GM12874 (cell line): Measurements from ENCODE around the gene TOX3.

ENCODE experiments used
- CTCF ChIP-seq: IDR thresholded peaks from 2 replicates; pipeline ENCODE4 v1.5.1; 2011; ENCODE audit warnings: low read depth, mild to moderate bottlenecking, control low read depth, low read length, moderate library complexity; ENCODE audit not compliant: insufficient read depth

Gene TOX3

GRCh38 chr16:52570495-52571091, 23.6 kb upstream of the TOX3 start:
- TF ChIP-seq CTCF: no peak

- no peak for TF ChIP-seq CTCF
These were observed 22.8 kb upstream of the TOX3 start for GRCh38 chr16:52569701-52570100.

- TF ChIP-seq CTCF: no peak
These were observed 22.2 kb upstream of the TOX3 start for GRCh38 chr16:52568983-52569690.

GRCh38 chr16:52568495-52568894, 21.6 kb upstream of the TOX3 start:
- TF ChIP-seq CTCF: no peak

- no peak for TF ChIP-seq CTCF
These were observed 20.2 kb upstream of the TOX3 start for GRCh38 chr16:52567193-52567592.

GRCh38 chr16:52563767-52564611, 17.0 kb upstream of the TOX3 start:
- TF ChIP-seq CTCF: no peak

- TF ChIP-seq CTCF: no peak
These were observed 15.8 kb upstream of the TOX3 start for GRCh38 chr16:52562770-52563169.
